NCI-H748 (cell line): ENCODE data around the gene SLC28A1.

ENCODE experiments used
- DNase-seq: peaks from one replicate; lab custom pipeline; 2025; ENCODE audit not compliant: unreplicated experiment; lab: John Stamatoyannopoulos, UW

Gene SLC28A1

GRCh38 chr15:84883916-84884781, at the start of gene SLC28A1:
SLC28A1 (plus strand) TSS chr15:84884662; CDS start chr15:84887761, 3,099 bp downstream.
- DNase-seq: no peak

- DNase-seq: no peak
Observed at GRCh38 chr15:84834969-84835368, 49.5 kb upstream of the SLC28A1 start.

GRCh38 chr15:84835661-84836337, 48.7 kb upstream of the SLC28A1 start:
- no peak for DNase-seq

GRCh38 chr15:84836844-84837243, 47.6 kb upstream of the SLC28A1 start:
- DNase-seq: no peak

GRCh38 chr15:84839714-84840113, 44.7 kb upstream of the SLC28A1 start:
- DNase-seq: no peak

GRCh38 chr15:84840255-84840654, 44.2 kb upstream of the SLC28A1 start:
- no peak for DNase-seq

GRCh38 chr15:84840741-84841429, 43.6 kb upstream of the SLC28A1 start:
- DNase-seq: no peak

GRCh38 chr15:84842781-84843180, 41.7 kb upstream of the SLC28A1 start:
- DNase-seq: no peak

GRCh38 chr15:84844964-84845363, 39.5 kb upstream of the SLC28A1 start:
- DNase-seq: no peak

- peak; percentile 41 for DNase-seq
Observed at GRCh38 chr15:84845631-84846030, 38.8 kb upstream of the SLC28A1 start.

- DNase-seq: no peak
Observed at GRCh38 chr15:84846269-84846668, 38.2 kb upstream of the SLC28A1 start.

GRCh38 chr15:84847382-84847781, 37.1 kb upstream of the SLC28A1 start:
- no peak for DNase-seq

GRCh38 chr15:84852212-84852611, 32.2 kb upstream of the SLC28A1 start:
- DNase-seq: no peak

GRCh38 chr15:84855136-84855535, 29.3 kb upstream of the SLC28A1 start:
- peak; percentile 70 for DNase-seq

- DNase-seq: no peak
Observed at GRCh38 chr15:84855765-84856164, 28.7 kb upstream of the SLC28A1 start.

- no peak for DNase-seq
Observed at GRCh38 chr15:84856731-84857417, 27.6 kb upstream of the SLC28A1 start.

- DNase-seq: no peak
Observed at GRCh38 chr15:84857418-84858004, 27.0 kb upstream of the SLC28A1 start.

GRCh38 chr15:84858231-84858630, 26.2 kb upstream of the SLC28A1 start:
- no peak for DNase-seq

GRCh38 chr15:84859144-84859543, 25.3 kb upstream of the SLC28A1 start:
- no peak for DNase-seq

- DNase-seq: no peak
Observed at GRCh38 chr15:84859651-84860050, 24.8 kb upstream of the SLC28A1 start.

GRCh38 chr15:84861781-84862180, 22.7 kb upstream of the SLC28A1 start:
- DNase-seq: no peak
